D341Med (cell line): Measurements from ENCODE around the gene HLA-DOA.

Experiments
- DNase-seq: peaks from one replicate; pipeline ENCODE4 v3.0.0; 2012; ENCODE audit warnings: low spot score

Gene HLA-DOA

DNA sequence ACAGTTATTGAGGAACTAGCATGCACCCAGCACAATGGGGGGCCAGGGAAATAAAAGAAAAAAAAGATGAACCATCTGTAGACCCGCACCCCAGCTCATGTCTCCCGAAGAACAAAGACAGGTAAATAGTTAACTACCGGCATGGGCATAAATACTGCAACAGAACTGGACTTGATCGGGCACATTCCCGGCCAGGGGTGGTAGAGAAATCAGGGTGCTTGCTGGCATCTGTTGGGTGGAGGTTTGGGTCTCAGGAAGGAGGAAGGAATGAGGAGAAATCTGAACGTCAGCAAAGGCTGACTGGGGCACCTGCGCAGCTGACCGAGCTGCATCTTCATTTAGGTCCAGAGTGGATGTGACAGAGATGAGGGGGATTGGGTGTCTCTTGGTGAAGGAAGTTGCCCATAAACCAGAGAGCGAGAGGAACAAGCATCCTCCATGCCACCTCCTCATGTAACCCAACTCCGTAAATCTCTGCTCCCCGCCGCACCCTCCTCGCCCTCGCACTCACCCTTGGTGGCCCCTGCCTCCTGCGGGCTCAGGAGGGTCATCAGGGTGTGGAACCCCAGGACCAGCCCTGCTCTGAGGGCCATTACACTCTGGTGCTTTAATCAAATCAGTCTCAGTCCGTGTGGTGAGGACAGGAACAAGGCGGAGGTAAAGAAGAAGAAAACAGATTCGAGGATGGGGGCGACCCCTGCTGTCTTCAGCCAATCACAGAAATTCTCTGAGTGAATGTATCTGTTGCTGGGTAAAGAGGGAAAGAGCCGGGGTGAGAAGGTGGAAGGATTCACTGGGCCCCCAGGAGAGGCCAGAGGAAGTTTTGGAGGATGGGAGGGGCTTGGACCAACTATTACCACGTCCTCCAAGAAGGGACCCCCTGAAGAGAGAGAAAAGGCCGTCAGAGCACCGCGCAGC lies at the start of gene HLA-DOA:
Gene HLA-DOA (minus strand): TSS at position 648 of the 918 bp plus-strand sequence.
- peak; percentile 58 for DNase-seq

DNA sequence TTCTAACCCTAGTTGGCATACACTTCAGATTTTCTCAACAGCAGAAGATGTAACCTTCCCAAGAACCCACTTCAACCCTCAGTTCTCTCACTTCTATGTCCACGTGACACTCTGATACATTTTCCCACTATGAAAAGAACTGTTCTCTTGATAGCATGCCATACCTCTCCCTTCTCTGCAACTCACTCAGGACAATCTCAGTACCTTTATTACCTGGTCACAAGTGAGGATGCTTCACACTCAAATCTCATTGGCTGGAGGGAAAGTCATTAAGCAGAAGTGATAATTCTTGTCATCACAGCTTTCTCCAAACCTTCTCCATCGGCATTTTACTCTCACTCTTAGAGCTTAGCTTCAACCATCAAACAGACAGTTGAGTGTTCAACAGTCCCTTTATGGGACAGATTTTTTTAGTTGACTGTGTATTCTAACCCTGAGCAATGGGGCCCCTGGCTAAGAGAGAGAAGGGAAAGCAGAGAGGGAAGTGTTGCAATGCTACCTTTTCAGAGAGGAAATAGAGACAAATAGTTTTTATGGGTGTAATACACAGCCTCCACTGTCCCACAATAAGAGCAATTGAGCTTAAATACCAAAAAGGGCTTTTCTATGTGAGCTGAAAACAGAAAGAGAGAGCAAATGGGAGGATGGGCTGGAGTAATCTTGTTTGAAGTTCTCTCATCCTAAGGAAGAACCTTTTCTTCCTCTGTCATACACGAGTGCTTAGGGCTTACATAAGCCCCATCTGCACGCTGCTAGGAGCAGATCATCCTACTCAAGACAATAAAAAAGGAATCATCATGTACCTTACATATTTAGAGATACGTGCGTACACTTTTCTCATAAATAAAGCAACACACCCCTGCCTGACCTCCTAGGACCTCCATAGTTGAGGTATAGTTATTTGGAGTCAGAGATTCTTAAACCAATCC lies 48.1 kb upstream of the HLA-DOA start:
- no peak for DNase-seq

DNA sequence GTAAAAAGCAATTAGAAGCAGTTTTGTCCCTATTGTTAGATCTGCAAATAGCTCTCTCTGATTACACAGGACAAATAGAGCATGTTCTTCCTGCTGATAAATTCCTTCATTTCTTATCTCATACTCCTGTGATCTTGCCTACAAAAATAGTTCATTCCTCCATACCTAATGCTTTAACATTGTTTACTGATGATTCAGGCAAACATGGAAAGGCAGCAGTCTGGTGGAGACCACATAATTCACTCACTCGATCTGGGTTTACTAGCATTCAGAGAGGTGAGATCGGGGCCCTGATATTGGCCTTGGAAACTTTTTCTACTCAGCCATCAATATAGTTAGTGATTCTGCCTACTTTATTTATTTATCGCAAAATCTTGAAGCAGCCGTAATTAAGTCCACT lies 43.8 kb upstream of the HLA-DOA start:
- DNase-seq: no peak

DNA sequence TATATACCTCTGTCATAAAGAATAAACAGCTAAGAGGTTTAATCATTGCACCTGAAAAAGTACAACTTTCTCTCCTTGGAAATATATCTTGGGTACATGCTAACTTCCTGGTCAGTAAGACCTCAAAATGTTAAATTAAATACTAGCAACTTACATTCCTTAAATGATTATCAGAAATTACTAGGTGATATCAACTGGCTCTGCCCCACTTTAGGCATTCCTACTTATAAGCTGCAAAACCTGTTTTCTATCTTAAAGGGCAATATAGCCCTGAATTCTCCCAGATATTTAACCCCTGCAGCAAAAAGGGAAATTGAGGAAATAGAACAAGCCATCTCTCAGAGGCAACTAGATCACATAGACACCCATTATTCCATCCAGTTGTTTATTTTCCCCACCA lies 43.2 kb upstream of the HLA-DOA start:
- no peak for DNase-seq

DNA sequence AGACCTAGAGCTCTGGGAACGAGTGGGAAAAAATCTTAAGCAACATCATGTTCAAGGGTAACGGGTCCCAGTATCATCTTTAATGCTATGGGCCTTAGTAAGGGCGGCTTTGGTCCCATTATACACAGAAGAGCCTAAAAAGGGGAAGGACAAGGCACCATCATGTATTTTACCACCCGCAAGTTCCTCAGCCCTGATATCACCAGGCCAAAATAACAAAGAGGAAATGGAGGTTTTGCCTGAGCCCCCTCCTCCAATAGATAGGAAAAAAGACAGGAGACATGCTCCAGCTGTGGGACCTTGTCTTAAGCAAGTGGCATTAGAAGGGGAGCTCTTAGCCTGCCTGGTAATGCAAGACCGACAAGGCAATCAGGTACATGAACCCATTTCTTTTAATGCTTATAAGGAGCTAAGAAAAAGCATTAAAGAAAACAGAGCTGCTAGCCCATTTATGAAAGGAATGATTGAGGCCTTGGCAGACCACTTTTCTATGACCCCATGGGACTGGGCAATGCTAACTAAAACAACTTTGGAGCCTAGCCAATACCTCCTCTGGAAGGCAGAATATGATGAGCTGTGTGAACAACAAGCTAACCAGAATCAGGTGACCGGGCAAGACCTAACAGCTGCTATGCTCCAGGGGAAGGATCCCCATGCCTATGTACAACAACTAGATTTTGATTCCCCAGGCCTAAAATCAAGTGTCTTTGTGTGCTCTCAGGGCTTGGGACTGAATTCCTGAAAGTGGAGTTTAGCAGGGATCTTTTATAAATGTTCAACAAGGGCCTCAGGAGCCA lies 40.8 kb upstream of the HLA-DOA start:
- DNase-seq: no peak

DNA sequence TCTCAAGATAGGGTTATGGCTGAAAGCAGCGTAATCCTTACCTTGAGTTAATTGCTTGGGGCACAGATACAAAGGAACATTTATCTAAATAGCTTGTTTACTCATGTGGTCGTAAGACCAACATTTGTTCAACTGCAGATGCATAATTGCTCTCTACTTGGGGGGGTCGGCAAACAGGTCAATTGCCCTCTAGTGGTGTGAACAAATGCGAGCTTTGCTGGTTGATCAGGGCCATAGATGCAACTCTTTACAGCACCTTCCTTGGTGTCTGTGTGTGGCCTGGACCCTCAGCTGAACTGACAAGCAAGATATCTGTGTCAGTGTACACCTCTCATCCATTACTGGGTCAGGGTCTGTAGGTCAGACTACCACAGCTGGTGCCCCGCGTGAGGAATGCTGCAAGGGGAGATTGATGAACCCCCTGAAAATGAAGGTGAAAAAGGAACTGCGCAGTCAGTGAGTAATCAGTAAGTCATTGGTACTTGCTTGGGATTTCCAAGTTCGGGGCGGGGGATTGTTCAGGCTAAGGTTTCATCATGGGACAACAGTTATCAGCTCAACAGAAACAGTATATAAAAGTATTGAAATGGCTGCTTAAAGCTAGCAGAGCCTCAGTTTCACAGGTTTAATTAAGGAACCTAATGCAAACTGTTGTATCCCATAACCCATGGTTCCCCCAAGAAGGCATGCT lies 40.1 kb upstream of the HLA-DOA start:
- DNase-seq: no peak

DNA sequence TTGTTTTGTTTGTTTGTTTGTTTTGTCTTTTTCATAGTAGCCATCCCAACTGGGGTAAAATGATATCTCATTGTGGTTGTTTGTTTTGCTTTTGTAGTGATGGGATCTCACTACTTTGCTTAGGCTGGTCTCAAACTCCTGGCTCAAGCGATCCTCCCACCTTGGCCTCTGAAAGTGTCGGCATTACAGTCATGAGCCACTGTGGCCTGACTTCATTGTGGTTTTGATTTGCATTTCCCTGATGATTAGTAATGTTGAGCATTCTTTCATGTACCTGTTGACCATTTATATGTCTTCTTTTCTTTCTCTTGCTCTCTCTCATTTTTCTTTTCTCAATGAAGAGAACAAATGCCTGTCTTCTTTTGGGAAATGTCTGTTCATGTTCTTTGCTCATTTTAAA lies 30.8 kb upstream of the HLA-DOA start:
- DNase-seq: no peak

DNA sequence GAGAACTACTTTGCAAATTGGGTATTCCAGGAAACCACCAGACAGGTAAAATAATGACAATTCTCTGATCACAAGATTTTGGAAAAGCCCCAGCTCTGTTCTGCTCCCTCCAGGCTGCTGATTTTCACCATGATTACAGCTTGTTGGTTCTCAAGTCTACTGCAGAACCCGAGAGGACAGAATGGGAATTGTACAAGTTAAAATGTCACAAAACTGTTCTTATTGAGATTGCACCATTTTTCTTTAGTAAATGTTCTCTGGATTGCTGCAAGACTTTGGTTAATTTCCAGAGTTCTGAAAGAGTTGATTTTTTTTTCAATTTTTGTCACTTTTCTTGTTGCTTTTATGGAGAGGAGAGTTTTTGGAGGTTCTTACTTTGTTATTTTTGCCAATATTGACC lies 27.1 kb upstream of the HLA-DOA start:
- DNase-seq: no peak

DNA sequence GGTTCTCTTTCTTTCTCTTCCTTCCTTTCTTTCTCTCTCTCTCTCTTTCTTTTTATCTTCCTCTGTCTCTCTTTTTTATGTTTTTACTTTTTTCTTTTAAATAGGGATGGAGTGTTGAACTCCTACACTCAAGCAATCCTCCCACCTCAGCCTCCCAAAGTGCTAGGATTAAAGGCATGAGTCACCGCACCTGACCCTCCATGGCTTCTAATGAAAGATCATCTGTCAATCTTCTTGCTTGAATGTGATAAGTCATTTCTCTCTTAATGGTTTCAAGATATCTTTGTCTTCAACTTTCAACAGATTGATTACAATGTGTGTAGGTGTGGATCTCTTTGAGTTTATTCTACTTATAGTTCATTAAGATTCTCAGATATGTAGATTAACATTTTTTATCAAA lies 25.2 kb upstream of the HLA-DOA start:
- DNase-seq: no peak

DNA sequence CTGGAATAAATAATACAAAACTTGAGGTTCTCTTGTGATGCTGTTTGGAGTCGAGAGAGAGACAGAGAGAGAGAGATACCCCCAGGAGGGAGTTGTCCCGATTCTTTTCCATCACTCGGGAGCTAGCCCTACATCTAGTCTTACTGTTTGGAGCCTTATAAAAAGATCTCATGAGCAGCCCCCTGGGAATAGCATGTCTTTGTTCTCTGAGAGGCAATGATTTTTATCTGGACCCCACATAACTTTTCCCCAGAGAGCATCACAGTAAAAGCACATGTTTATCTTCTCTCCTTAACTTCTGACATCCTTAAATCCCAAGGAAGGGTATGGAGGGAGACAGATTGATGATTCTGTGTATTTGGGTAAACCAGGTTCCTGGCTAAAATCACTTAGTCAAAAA lies 20.9 kb upstream of the HLA-DOA start:
- DNase-seq: no peak

DNA sequence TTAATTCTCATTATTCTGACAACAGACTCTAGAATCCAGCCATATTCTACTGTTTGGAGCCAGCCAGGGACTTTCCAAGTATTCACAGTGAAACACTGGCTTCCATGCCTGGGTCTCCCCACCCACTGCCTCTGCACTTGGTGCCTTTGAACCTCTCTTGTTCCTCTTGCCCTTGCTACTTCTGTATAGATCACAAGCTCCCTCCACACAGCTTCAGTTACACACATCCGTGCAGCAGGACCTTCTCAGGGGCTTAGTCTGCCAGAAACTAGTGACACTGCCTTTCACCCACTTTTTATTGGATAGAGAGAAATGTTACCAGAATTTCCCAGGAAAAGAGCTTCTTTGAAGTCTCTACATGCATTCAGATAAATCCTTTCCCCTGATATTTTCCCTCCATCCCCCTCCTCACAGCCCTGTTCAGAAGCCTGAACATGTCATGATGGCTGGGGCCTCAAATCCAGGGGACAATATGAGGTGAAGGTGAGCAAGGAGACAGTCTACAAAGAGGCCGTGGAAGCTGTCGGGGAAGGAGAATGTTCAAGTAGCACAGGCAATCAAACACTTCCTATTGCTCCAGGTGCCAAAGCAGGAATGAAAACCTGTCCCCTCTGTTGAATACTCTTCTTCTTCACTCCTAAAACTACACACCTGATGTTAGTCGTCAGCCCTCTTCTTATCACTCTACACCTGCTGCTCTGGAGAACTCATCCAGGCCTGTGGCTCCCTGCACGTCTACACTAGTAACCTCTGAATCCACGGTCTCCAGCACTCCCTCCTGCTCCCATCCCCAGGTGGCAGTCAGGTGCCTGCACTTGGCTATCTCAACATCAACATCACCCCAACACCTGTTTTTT lies 20.2 kb upstream of the HLA-DOA start:
- DNase-seq: no peak

DNA sequence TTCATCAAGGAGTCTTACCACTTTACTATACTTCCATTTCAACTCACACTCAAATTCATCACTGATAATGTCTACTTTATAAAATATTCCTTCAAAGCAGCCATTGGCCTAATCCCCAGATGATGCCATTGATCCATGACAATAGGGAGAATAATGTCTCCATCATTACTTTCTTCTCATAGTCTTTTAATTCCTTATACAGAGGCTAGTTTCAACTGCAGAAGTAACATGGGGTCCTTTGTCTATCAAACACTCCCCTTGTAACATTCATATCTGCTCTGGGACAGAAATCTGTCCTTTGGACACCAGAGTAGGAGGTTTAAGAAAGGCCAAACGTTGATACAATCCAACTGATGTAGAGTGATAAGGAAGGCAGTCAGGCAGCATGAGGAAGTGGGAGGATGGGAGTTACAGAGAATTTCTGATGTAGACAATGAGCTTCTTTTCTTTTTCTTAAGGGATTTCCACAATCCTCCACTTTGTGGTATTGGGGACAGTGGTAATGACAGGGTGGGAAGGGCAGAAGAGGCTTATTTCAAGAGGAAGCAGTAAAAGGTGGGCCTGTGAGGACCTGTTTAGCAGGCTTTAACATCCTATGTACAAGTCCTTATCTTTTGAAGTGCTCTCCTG lies 18.9 kb upstream of the HLA-DOA start:
- DNase-seq: no peak

DNA sequence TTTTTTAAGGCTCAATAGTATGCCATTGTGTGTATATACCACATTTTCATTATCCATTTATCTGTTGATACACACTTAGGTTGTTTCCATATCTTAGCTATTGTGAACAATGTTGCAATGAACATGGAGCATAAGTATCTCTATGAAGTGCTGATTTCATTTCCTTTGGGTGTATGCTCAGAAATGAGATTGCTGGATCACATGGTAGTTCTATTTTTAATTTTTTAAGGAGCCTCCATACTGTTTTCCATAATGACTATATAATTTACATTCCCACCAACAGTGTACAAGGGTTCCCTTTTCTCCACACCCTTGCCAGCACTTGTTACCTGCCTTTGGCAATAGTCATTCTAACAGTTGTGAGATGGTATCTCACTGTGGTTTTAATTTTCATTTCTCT lies 15.1 kb upstream of the HLA-DOA start:
- no peak for DNase-seq

DNA sequence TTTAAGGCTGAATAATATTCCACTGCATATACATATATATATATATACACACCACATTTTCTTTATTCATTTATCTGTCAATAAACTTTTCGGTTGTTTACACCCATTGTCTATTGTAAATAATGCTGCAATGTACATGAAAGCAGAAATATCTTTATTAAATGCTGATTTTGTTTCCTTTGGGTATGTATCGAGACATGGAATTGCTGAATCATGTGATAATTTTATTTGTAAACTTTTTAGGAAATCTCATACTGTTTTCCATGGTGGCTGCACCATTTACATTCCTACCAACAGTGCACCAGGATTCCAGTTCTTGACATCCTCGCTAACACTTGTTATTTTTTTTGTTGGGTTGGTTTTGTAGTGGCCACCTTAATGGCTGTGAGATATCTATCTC lies 14.1 kb upstream of the HLA-DOA start:
- no peak for DNase-seq

DNA sequence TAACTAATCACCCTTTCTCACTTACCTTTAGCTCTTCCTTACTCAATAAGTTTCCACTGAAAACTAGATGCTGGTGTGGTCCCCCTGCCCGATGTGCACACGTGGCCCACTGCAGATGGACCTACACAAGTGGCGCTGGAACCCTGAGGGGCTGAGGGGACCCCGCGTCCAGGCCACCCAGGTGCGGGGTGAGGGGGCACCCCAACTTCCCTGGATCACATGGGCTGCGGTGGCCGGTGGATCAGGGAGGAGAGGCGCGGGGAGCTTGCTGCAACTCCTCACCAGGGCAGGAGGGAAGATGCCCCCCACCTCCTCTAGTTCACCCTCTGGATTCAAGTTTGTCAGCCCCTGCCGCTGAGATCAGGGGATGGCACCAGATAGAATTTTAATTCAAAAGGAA lies 12.5 kb upstream of the HLA-DOA start:
- DNase-seq: no peak

DNA sequence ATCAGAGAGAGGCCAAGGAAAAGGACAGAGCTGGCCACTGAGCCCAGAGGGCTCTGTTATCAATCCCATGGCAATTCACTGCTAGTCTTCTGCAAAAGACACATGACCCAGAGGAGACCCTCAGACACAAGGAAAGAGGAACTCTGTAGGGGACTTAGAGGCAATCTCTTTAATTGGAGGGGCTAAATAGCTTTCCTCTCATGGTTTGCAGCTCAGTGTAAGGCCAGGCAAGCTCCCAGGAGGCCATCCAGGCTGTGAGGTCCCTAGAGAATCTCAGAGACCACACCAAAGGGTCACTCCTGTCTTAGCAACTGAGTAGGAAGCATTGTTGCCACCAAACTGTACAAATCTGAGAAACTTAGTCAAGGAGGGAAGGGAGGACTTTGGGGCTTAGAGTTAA lies 10.0 kb upstream of the HLA-DOA start:
- DNase-seq: no peak

DNA sequence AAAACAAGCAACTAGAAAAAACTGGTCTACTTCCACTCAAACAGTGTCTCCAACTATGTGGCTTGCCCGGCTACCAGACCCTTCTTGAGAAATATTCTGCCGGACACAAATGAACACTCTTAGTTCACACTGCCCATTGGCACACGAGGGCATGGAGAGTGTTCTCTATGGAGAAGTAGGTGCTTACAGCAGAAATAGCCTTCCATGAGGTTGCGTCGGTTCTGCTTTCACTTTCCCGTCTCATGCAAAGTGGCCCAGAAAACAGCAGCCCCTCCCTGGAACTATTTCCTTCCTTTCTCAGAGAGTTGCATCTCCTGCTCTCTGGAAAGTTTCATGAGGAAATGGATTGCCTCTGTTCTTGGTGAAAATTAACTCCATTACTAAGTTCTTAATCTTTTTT lies 9.5 kb upstream of the HLA-DOA start:
- DNase-seq: no peak

DNA sequence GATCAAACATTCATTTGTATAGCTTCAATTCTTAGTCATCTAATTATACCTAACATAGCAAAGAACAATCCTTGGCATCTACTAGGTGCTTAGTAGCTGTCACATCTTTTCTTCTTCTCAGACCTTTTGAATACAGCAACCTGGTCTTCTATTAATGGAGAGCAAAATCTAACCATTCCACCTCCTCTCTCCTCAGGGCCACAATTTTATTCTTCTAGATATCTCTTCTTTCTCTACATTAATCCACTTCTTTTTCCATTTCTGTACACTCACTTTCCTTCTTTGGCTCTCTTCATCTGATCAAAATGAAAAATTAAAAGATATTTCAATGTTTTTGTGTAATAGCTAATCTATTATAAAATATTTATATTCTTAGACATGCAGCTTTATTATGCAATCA lies 9.0 kb upstream of the HLA-DOA start:
- DNase-seq: no peak

DNA sequence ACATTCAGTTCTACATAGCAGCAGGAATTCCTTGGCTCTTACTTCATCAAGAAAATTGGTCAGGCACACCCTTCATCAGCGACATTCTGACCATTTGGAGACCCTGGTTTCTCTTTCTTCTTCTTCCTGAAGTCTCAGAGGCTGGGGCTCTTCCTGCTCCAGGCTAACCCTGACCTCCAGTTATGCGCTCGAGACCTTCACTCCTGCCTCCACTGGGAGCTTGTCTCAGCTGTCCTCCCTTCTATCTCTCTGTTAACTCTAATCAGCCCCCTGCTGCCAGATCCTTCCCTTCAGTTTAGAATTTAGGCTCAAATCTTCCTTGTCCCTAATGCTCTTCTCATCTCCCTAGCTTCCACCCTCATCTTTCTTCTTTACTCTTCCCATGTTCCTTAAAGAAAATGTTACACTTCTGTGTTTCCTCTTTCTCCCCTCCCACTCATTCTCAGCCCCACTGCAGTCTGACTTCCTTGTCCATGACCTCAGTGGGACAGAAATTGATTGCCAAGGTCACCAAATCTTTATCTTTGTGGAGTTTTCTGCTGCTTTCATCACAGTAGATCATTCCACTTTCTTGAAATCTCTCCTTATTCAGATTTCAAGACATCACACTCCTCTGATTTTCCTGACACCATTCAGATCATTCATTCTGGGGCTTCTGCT lies 8.4 kb upstream of the HLA-DOA start:
- no peak for DNase-seq

DNA sequence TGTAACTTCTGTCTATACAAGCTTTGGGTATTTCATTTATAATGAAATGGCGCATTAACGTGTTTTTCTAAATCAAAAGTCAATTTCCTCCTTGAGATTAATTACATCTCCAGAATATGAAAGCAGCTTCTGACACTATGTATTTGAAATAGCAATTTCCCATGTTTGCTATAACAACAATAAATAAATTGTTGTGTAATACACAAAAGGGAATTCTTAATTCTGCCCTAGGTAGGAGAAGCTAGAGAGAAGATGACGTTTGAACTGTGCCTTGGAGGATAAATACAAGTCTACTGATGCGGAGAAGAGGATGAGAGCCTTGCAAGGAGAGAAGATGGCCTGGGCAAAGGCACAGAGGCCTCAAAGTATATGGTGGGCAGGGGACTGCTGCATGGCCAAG lies 7.6 kb upstream of the HLA-DOA start:
- DNase-seq: no peak
